Ishikawa (cell line): Measurements from ENCODE around the gene BRD2.

ENCODE experiments used
- CEBPB ChIP-seq: IDR thresholded peaks from 2 replicates; pipeline ENCODE4 v1.6.1; 2012
- CREB1 ChIP-seq: IDR thresholded peaks from 2 replicates; pipeline ENCODE4 v1.6.1; 2012; ENCODE audit warnings: low read depth
- EGR1 ChIP-seq: IDR thresholded peaks from 2 replicates; pipeline ENCODE4 v1.6.1; 2012
- EP300 ChIP-seq: IDR thresholded peaks from 2 replicates; pipeline ENCODE4 v1.6.1; 2012; ENCODE audit warnings: borderline replicate concordance
- FOXM1 ChIP-seq: IDR thresholded peaks from 2 replicates; pipeline ENCODE4 v1.6.1; 2012; ENCODE audit warnings: low read depth, borderline replicate concordance
- MAX ChIP-seq: IDR thresholded peaks from 2 replicates; pipeline ENCODE4 v1.6.1; 2012
- NFIC ChIP-seq: IDR thresholded peaks from 2 replicates; pipeline ENCODE4 v1.6.1; 2012
- RAD21 ChIP-seq: IDR thresholded peaks from 2 replicates; pipeline ENCODE4 v1.6.1; 2012; ENCODE audit warnings: low read depth
- REST ChIP-seq: IDR thresholded peaks from 2 replicates; pipeline ENCODE4 v1.6.1; 2012; ENCODE audit warnings: low read depth, mild to moderate bottlenecking
- TAF1 ChIP-seq: IDR thresholded peaks from 2 replicates; pipeline ENCODE4 v1.6.1; 2012; ENCODE audit warnings: low read depth, mild to moderate bottlenecking
- TCF12 ChIP-seq: IDR thresholded peaks from 2 replicates; pipeline ENCODE4 v1.6.1; 2012; ENCODE audit warnings: low read depth
- TEAD4 ChIP-seq: IDR thresholded peaks from 2 replicates; pipeline ENCODE4 v1.6.1; 2012
- USF1 ChIP-seq: IDR thresholded peaks from 2 replicates; pipeline ENCODE4 v1.6.1; 2012
- YY1 ChIP-seq: IDR thresholded peaks from 2 replicates; pipeline ENCODE4 v1.6.1; 2012; ENCODE audit warnings: low read depth
- ZBTB7A ChIP-seq: IDR thresholded peaks from 2 replicates; pipeline ENCODE4 v1.6.1; 2012; ENCODE audit warnings: low read depth

Gene BRD2

GRCh38 chr6:33008944-33009861 is 40.8 kb downstream of the BRD2 start, which contains the start of gene HLA-DOA:
TSS of gene HLA-DOA (minus strand) at chr6:33009591.
- TF ChIP-seq CREB1 (peak; percentile 43; the same call in 1 of the 2 replicates), CEBPB (no peak)

- TF ChIP-seq TCF12: no peak
- TF ChIP-seq TEAD4: no peak
Observed at GRCh38 chr6:33010356-33010755, 42.0 kb downstream of the BRD2 start.

GRCh38 chr6:33013608-33014007 is 45.2 kb downstream of the BRD2 start:
- TF ChIP-seq TCF12 (no peak), FOXM1 (no peak)

GRCh38 chr6:33014841-33015634 is 46.6 kb downstream of the BRD2 start:
- TF ChIP-seq RAD21: peak; percentile 75
- no peak for TF ChIP-seq TEAD4

- TF ChIP-seq REST: no peak
- TF ChIP-seq EP300: no peak
- TF ChIP-seq RAD21: no peak
- TF ChIP-seq TEAD4: no peak
- no peak for TF ChIP-seq USF1
- no peak for TF ChIP-seq FOXM1
- no peak for TF ChIP-seq TCF12
- no peak for TF ChIP-seq CEBPB
- no peak for TF ChIP-seq MAX
- no peak for TF ChIP-seq EGR1
- no peak for TF ChIP-seq TAF1
- TF ChIP-seq ZBTB7A: no peak
- no peak for TF ChIP-seq YY1
- TF ChIP-seq CREB1: no peak
- TF ChIP-seq NFIC: no peak
Observed at GRCh38 chr6:33015798-33016197, 47.4 kb downstream of the BRD2 start.

GRCh38 chr6:33017018-33017417 is 48.6 kb downstream of the BRD2 start:
- TF ChIP-seq YY1 (no peak), TAF1 (no peak), EGR1 (no peak), EP300 (no peak), TCF12 (no peak), TEAD4 (no peak), NFIC (no peak), RAD21 (no peak), REST (no peak), CEBPB (no peak), MAX (no peak), CREB1 (no peak), USF1 (no peak), FOXM1 (no peak), ZBTB7A (no peak)
